HG03025 (cell line): ENCODE measurements around the gene KIF16B.
A peak's percentile ranks its signal among the peaks of the same experiment; 100 is the strongest.

ENCODE experiments used
- ATAC-seq: cut with Tn5 transposase; IDR thresholded peaks from one replicate; pipeline ENCODE4 v1.9.1; 2021; ENCODE audit warnings: mild to moderate bottlenecking, moderate library complexity; ENCODE audit not compliant: unreplicated experiment, low FRiP score

The KIF16B gene

DNA sequence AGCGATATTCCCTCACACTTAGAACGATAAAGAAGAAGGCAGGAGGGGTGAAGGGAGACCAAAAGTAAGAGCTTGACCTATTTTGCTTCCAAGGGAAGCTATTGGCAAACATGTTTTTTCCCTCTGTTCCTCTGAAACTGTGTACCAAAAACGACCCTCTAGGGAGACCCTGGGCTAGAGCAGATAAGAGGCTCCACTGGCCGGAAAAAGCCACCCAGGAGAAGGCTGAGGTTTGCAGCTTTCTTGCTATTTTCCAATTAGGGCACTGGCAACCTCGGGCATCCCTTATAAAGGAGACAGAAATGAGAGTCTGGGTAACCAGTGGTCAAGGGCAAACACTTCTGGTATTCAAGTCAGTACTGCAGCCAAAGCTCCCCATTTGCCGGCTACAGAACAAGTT lies 168.0 kb downstream of the KIF16B start:
- no peak for ATAC-seq

DNA sequence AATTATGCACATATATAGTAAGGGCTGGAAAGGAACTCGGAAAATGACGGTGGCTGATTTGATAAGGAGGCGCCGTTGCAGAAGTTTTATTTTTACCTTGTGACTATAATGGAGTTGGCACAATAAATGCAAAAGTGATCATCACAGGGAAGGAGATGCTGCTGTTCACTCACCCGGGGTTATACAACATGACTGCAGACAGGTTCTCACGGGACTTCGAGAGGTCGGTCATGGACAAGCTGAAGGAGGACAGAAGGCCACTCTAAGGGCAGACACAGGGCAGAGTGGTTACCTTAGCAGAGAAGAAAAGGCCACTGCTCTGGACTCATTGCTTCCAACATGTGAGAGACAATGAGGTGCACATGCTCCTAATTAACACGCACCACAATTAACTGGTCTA lies 168.6 kb downstream of the KIF16B start:
- ATAC-seq = no peak

DNA sequence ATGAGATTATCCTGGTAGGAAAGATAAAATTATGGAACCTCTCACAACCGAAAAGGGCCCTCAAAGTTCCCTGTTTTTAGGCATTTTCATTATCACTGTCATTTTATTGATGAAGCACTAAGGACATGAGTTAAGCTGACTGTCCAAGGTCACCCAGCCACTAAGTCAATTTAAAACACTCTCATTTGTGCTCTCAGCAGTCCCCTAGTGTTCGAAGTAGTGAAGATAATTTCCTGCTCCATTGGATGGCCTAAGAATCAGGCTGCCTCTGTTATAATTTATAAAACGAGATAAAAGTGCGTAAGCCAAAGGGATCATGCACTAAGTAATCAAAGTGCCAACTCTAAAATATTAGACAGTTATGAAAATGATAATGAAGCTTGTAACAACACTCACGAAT lies 169.1 kb downstream of the KIF16B start:
- ATAC-seq = no peak

DNA sequence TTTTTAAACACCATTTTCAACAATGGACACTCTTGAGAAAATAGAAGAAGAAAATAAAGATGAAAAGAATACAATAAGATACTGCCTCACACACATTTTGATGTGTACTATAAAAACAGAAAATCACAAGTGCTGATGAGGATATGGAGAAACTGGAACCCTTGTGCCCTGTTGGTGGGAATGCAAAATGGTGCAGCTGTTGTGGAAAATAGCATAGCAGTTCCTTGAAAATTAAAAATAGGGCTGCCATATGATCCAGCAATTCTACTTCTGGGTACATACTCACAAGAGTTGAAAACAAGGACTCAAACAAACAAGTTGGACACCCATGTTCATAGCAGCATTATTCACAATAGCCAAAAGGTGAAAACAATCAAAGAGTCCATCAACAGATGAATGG lies 173.0 kb downstream of the KIF16B start:
- no peak for ATAC-seq

GRCh38 chr20:16399801-16400200 lies 173.4 kb downstream of the KIF16B start:
- ATAC-seq = no peak

- ATAC-seq = no peak
Measured at GRCh38 chr20:16397086-16397485, 176.2 kb downstream of the KIF16B start.

DNA sequence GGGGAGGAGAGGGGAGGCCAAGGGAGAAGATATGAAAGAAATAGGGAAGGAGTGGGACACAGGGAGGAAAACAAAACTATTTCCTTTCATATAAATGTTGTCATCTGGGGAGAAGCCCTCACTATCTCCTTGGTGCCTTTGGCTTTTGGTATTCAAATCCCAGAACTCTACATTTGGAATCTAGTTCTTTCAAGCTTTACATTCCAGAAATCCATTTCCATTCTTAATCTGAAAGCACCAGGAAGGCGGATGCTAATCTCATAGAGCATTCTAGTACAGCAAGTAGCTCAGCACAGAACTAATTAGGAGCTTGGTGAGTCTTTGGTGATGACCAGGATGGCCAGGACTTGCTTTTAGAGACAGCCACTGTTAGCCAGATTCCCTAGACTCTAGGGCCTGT lies 177.9 kb downstream of the KIF16B start:
- ATAC-seq = no peak

DNA sequence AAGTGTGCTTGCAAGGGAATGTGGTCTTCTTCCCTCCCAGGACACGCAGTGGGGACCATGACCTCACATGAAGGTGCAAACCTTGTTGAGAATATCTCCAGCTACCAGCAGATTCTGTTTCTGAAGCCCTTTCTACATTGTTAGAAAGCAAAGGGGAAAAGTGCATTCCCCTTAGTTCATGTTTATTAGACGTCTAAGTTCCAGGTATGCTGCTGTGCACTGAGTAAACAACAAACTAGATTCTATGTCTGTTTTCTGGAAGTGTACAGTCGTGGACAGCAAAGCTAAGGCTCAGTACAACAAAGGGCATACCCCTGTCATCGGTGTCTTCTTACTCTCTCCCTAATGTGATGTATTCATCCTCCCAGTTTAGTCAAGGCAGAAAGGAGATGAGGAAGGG lies 178.5 kb downstream of the KIF16B start:
- no peak for ATAC-seq

GRCh38 chr20:16393836-16394235 lies 179.4 kb downstream of the KIF16B start:
- no peak for ATAC-seq

DNA sequence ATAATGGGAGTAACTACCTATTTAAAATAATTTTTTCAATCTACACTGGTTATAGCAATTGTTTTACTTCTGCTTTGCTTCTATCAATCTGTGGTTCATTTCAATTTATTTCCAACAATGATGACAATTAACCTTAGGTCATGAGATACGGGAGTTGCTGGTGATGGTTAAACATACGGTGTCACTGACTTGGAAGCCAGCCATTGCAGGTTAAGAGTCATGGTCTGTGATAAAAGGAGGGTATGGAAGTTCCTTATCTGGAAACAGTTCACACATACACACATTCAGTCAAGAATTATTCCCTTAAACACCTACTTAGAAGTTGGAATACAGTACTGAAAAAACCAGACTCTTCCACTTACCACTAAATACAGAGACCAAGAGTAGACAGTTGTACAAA lies 180.0 kb downstream of the KIF16B start:
- no peak for ATAC-seq

GRCh38 chr20:16392346-16392745 lies 180.9 kb downstream of the KIF16B start:
- peak; percentile 99 for ATAC-seq

GRCh38 chr20:16390991-16391390 lies 182.3 kb downstream of the KIF16B start:
- ATAC-seq = no peak

GRCh38 chr20:16388731-16389130 lies 184.5 kb downstream of the KIF16B start:
- no peak for ATAC-seq

- ATAC-seq = no peak
Measured at GRCh38 chr20:16387666-16388065, 185.6 kb downstream of the KIF16B start.

- ATAC-seq = no peak
Measured at GRCh38 chr20:16385891-16386290, 187.4 kb downstream of the KIF16B start.

DNA sequence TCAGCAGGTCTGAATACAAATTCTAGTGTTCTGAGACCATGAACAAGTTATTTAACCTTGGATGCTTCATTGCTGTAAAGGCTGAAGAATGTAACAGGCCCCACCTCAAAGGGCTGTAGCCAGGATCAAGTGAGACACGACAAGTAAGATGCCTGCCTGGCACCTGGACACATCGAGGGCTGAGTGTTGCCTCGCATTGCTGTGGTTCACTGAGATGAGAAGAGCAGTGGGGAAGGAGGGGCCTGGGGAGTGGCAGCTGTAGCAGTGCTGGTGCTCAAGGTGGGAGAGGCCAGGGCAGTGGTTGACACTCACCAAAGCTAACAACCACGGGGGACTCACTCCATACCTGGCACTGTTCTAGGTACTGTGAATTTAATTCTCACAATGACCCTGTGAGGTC lies 187.8 kb downstream of the KIF16B start:
- no peak for ATAC-seq

DNA sequence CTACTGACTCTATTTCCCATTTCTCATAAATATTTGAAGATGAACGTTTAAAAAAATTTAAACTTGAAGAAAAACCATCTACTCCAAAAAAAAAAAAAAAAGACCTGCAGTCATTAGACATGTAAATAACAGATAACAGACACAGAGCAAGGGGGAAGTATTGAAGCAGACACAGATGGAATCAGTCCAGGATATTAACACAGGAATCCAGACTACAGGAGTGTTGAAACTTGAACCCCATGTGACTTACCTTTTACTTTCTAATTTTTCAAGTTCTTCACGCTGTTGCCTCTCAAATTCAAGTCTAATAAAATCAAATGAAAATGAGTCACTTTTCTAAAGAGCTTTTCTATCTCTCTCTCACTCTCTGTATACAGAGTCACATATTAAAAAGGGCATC lies 191.8 kb downstream of the KIF16B start:
- ATAC-seq = no peak

- no peak for ATAC-seq
Measured at GRCh38 chr20:16378712-16379370, 194.4 kb downstream of the KIF16B start.

DNA sequence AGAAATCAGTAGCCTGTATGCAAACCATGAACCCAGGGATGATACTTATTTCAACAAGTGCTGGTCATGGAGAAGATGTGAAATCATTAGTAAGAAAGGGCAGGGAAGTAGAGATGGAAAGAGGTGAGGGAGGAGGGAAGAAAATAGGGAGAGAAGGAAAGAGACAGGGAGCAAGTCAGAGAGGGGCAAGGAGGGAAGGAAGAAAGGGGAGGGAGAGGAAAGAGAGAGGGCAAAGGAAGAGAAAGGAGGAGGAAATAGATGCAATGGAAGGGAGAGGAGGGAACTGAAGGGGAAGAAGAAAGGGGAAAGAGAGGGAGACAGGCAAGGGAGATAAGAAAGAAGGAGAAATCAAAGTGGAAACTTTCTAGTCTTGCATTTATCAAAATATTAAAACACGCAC lies 195.1 kb downstream of the KIF16B start:
- no peak for ATAC-seq

GRCh38 chr20:16369441-16369840 lies 203.8 kb downstream of the KIF16B start:
- ATAC-seq = no peak

- no peak for ATAC-seq
Measured at GRCh38 chr20:16368645-16369292, 204.5 kb downstream of the KIF16B start.

DNA sequence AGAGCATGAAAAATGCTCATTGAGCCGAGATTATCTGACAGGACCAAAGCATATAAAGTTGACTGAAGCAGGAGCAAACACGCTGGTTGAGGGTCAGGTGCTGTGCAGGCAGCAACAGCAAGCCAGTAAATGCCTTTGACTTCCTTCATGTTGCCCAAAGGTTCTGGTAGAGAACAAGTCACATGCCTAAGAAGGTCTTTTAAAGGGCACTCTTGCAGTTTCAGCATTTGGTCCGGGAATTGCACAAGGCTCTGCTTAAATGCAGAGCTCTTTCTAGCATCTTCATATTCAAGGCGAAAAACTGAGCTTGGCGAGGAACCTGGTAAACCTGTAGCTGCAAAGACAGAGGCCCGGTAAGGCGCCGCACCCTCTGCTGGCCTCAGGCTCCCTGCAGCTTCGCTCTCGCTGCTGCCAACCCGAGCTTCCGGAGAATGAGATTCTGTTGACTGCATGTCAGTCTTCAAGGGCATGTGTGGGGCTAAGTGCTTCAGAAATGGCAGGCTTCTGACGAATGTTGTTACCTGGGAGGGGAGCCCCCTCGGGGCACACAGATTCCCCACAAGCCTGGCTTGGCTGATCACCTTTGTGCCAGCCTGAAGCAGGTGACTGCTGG lies 205.2 kb downstream of the KIF16B start:
- no peak for ATAC-seq
